ENCODE data around the gene CERK. TPM values are rescaled to one million over a fixed set of nuclear protein-coding genes. Genes with fewer than 3 reads are reported as not detected.

The CERK gene
- total and polyA plus RNA-seq, 2 of the 13 experiments (the other 11 are each of a cell fraction or from before 2014, with no cell fraction given) = 40.3 to 41.9 TPM

- TF ChIP-seq NFAT5 (CRISPR knock-in tag; IDR thresholded peaks at IDR 0.05) (no peak), SNAI1 (CRISPR knock-in tag; IDR thresholded peaks at IDR 0.05; ENCODE audit: borderline replicate concordance) (no peak), ZNF557 (CRISPR knock-in tag; IDR thresholded peaks at IDR 0.05) (no peak), CEBPZ (IDR thresholded peaks at IDR 0.05; ENCODE audit: low read length) (no peak), ZNF24 (IDR thresholded peaks at IDR 0.05) (no peak), MAFK (conservative IDR thresholded peaks at IDR 0.05 in 1 of 2, IDR thresholded peaks at IDR 0.05 in 1 of 2; ENCODE audit: low read length in 2 of 2) (no peak), CHD4 (IDR thresholded peaks at IDR 0.05; ENCODE audit: borderline replicate concordance, low read length) (no peak)
- TF ChIP-seq, protein P1, sequence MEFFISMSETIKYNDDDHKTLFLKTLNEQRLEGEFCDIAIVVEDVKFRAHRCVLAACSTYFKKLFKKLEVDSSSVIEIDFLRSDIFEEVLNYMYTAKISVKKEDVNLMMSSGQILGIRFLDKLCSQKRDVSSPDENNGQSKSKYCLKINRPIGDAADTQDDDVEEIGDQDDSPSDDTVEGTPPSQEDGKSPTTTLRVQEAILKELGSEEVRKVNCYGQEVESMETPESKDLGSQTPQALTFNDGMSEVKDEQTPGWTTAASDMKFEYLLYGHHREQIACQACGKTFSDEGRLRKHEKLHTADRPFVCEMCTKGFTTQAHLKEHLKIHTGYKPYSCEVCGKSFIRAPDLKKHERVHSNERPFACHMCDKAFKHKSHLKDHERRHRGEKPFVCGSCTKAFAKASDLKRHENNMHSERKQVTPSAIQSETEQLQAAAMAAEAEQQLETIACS (CRISPR knock-in tag; IDR thresholded peaks at IDR 0.05) = no peak
- TF ChIP-seq, protein P2, sequence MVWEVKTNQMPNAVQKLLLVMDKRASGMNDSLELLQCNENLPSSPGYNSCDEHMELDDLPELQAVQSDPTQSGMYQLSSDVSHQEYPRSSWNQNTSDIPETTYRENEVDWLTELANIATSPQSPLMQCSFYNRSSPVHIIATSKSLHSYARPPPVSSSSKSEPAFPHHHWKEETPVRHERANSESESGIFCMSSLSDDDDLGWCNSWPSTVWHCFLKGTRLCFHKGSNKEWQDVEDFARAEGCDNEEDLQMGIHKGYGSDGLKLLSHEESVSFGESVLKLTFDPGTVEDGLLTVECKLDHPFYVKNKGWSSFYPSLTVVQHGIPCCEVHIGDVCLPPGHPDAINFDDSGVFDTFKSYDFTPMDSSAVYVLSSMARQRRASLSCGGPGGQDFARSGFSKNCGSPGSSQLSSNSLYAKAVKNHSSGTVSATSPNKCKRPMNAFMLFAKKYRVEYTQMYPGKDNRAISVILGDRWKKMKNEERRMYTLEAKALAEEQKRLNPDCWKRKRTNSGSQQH (CRISPR knock-in tag; IDR thresholded peaks at IDR 0.05; ENCODE audit: low read depth) = no peak
- TF ChIP-seq, protein P3, sequence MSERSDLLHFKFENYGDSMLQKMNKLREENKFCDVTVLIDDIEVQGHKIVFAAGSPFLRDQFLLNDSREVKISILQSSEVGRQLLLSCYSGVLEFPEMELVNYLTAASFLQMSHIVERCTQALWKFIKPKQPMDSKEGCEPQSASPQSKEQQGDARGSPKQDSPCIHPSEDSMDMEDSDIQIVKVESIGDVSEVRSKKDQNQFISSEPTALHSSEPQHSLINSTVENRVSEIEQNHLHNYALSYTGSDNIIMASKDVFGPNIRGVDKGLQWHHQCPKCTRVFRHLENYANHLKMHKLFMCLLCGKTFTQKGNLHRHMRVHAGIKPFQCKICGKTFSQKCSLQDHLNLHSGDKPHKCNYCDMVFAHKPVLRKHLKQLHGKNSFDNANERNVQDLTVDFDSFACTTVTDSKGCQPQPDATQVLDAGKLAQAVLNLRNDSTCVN (CRISPR knock-in tag; IDR thresholded peaks at IDR 0.05; ENCODE audit: borderline replicate concordance) = no peak
- TF ChIP-seq, protein P4, sequence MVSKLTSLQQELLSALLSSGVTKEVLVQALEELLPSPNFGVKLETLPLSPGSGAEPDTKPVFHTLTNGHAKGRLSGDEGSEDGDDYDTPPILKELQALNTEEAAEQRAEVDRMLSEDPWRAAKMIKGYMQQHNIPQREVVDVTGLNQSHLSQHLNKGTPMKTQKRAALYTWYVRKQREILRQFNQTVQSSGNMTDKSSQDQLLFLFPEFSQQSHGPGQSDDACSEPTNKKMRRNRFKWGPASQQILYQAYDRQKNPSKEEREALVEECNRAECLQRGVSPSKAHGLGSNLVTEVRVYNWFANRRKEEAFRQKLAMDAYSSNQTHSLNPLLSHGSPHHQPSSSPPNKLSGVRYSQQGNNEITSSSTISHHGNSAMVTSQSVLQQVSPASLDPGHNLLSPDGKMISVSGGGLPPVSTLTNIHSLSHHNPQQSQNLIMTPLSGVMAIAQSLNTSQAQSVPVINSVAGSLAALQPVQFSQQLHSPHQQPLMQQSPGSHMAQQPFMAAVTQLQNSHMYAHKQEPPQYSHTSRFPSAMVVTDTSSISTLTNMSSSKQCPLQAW (CRISPR knock-in tag; IDR thresholded peaks at IDR 0.05) = peak; percentile 37; the same call in 1 of the 2 replicates
- TF ChIP-seq, protein P5, sequence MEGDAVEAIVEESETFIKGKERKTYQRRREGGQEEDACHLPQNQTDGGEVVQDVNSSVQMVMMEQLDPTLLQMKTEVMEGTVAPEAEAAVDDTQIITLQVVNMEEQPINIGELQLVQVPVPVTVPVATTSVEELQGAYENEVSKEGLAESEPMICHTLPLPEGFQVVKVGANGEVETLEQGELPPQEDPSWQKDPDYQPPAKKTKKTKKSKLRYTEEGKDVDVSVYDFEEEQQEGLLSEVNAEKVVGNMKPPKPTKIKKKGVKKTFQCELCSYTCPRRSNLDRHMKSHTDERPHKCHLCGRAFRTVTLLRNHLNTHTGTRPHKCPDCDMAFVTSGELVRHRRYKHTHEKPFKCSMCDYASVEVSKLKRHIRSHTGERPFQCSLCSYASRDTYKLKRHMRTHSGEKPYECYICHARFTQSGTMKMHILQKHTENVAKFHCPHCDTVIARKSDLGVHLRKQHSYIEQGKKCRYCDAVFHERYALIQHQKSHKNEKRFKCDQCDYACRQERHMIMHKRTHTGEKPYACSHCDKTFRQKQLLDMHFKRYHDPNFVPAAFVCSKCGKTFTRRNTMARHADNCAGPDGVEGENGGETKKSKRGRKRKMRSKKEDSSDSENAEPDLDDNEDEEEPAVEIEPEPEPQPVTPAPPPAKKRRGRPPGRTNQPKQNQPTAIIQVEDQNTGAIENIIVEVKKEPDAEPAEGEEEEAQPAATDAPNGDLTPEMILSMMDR (CRISPR knock-in tag; IDR thresholded peaks at IDR 0.05) = peak; percentile 43
Measured at GRCh38 chr22:46660604-46661201, 77.3 kb downstream of the CERK start (continued).

Data from HepG2 (cell line).